Urothelium cell line (cell line): ENCODE measurements around the gene FBXO30.

Experiments used
- DNase-seq: peaks from one replicate; pipeline ENCODE4 v3.0.0; 2011; ENCODE audit warnings: low spot score, mixed read lengths
- FAIRE-seq: peaks from 2 replicates; lab custom pipeline; 2011; peaks lifted over from hg19 to GRCh38; lab: Jason Lieb, UNC

The FBXO30 gene

GRCh38 chr6:145758113-145758512, 56.5 kb downstream of the FBXO30 start:
- DNase-seq (no peak), FAIRE-seq (no peak)

DNA sequence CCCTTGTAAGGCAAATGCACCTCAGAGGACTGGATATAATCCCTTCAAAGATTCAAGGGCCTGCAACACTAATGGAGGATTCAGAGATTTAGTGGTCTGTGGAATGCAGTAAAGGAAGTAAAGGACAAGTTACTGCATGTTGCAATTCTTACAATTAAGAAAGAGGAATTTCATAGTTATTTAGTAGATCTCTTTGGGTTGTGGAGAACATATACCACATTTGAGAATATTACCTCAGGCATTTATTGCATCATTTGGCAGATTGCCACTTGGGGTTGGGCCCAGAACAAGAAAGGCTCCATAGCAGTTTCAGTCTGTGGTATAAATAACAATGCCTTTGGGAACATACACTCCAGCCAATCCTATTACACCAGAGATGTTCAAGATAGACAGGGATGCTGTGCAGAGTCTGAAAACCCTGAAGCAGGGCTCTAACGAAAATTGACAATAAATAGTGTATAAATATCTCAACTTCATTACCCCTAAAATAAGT, 58.4 kb downstream of the FBXO30 start:
- FAIRE-seq (no peak), DNase-seq (peak; percentile 32)

DNA sequence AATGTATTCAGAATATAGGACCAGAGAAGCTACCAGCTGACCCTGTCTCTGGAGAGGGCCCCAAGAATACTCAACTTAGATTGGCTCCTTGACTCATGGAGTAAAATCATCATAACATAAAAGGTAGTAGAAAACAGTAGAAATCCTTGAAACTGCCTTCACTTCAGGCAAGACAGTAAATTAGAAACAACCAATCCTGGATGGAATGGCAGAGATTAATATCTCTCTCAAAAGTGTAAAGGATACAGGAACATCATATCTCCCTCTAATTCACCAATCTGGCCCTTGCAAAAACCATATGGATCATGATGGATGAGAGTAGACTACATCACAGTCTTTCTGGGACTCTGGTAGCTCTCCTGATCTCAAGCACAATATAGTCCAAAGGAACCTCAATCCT, 58.9 kb downstream of the FBXO30 start:
- no peak for FAIRE-seq

GRCh38 chr6:145752638-145753037, 62.0 kb downstream of the FBXO30 start:
- DNase-seq (no peak), FAIRE-seq (no peak)

More for the DNA sequence above, 58.9 kb downstream of the FBXO30 start:
- no peak for DNase-seq

DNA sequence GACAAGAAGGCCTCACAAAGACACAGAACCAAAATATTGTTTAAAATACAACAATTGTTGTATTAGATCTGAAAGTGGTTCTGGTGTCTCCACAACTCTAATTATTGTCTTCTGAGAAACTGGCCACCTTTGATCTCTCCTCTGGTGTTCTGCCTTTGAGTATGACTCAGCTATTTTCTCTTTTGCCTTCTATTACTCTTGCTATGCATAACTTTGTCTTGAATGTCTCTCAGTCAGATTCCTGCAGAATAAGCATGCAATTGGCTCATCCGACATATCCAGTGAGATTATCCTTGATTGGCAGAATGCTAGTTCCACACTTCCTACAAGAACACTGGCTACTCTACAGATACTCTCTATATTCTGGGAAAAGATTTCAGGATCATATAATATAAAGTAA, 65.0 kb downstream of the FBXO30 start:
- DNase-seq (peak; percentile 13), FAIRE-seq (no peak)

DNA sequence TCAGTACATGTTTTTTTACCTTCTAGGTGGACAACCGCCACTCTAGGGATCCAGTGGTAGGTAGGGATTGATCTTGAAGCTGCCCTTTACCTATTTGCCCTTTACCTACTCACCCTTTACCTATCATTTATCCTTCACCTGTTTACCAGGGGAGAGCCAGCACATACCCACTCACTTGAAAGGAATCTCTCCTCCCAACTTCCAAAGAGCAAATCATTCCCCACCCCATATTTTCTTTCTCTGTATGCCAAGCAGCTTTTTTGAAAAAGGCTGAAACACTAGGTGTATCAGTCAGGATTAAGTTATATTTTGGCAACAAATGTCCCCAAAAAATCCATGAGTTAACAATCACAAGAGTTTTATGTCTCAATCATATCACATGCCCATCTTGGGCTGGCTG, 68.7 kb downstream of the FBXO30 start:
- no peak for DNase-seq
- FAIRE-seq: no peak

DNA sequence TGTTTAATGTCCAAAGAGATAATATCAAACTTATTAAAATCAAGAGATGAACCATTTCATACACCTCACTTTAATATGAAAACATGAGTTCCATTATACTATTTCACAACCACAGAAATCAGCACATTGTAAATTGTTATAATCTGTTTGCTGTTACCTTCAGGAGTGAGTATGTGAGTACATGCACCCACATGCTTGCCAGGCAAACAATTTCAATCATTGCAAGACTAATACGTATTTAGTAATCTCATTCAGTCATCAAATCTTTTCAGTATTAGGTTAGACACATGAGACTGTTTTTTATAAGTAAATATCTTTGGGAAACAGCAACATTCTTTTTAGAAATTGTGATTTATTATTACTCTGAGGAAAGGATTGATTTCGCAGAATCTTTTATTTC, 70.0 kb downstream of the FBXO30 start:
- FAIRE-seq: no peak
- DNase-seq: no peak
